ENCODE data around the gene RBM14. TPM values are rescaled to one million over a fixed set of nuclear protein-coding genes. Genes with fewer than 3 reads are reported as not detected.

The RBM14 gene, protein sequence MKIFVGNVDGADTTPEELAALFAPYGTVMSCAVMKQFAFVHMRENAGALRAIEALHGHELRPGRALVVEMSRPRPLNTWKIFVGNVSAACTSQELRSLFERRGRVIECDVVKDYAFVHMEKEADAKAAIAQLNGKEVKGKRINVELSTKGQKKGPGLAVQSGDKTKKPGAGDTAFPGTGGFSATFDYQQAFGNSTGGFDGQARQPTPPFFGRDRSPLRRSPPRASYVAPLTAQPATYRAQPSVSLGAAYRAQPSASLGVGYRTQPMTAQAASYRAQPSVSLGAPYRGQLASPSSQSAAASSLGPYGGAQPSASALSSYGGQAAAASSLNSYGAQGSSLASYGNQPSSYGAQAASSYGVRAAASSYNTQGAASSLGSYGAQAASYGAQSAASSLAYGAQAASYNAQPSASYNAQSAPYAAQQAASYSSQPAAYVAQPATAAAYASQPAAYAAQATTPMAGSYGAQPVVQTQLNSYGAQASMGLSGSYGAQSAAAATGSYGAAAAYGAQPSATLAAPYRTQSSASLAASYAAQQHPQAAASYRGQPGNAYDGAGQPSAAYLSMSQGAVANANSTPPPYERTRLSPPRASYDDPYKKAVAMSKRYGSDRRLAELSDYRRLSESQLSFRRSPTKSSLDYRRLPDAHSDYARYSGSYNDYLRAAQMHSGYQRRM
- total RNA-seq: 10 to 100 TPM; 25.5 to 41.3 TPM

DNA sequence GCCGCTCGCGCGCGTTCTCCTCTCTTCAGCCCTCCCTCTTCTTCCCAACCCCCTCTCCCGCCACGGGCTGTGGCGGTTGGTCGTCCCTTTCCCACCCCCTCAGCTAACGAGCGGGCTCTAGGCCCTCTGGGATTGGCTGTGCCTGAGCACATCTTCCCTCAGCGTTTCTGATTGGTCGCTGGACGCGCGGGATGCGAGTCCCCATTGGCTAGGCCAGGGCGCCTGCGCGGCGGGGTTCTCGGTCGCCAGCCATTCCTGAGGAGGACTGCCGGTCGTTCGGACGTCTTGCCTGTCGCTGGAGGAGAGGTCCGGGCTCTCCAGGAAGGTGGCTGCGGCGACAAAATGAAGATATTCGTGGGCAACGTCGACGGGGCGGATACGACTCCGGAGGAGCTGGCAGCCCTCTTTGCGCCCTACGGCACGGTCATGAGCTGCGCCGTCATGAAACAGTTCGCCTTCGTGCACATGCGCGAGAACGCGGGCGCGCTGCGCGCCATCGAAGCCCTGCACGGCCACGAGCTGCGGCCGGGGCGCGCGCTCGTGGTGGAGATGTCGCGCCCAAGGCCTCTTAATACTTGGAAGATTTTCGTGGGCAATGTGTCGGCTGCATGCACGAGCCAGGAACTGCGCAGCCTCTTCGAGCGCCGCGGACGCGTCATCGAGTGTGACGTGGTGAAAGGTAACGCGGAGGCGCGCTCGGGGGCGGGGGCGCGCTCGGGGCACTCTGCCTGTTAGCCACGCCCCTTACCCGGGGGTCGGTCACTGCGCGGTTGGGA lies at the start of gene RBM14:
RBM14 (plus strand) TSS at position 252 of the 776 bp plus-strand sequence; CDS start at position 343, 91 bp downstream.

DNA sequence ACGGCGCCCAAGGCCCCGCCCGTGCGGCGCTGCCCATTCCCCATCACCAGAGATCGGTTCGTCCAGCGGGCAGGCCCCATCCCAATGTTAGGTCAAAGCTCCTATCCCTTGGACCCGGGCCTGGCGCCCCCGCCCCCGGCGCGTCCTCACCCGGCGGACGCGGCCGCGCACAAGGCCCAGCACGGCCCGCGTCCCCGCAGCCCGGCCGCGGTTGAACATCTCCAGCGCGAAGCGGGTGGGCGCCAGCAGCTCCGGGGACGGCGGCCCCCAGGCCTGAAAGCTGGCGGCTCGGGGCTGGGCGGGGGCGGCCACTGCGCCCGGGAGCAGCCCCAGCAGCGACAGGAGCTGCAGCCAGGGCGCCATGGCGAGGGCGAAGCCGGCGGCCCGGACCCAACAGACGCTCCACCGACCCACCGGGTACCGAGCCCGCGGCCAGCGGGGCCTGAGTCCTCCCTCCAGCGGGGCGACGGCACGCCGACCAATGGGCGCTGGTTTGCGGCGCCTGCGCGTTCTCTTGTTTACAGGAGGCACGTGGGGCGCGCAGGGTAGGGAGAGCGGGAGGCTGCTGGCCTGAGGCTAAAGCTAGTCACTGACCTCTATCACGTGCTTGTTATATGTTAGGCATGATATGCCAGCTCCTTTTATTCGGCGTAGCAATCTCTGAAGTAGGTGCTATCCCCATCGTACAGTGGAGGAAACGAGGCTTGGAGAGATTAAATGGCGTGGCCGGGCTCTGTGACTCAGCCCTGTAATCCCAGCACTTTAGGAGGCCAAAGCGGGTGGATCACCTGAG lies 48.1 kb upstream of the RBM14 start, which contains the start of gene CTSF:
CTSF (minus strand) TSS at position 483 of the 793 bp plus-strand sequence; CDS start at position 363, 120 bp downstream.

DNA sequence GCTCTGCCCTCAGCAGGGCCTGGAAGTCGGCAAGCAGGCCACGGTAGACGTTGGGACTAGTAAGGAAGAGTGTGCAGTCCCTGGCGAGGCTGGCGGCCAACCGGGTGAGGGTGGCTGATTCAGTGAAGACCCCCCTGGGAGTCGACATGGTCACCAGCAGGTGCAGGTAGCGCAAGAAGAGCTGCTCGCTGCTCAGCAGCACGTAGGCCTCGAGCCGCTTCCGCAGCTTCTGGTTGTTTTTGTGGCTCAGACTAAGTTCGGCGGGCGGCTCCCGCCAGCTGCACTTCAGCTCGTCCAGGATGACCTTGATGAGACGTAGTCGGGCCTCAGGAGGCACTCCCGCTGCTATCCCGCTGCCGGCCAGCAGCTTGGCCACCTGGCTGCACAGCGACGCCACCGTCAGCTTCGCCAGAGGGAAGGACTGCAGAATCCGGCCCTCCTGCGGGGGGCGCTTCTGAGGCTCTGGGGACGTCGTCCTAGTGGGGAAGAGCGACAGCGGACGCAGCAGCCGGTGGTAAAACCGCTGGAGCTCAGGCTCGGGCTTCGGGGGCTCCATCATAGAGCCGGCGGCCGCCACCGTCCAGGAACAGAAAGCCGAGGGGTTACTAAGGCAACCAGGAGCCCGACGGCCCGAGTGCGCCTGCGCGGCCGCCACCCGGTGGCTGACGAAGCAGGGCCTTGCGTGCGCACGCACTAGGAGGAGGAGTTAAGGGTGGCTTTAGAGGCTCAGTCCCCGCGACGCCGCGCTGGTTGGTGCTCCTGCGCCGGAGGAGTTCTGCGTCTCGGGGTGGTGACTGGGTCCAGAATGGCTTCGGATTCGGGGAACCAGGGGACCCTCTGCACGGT lies 23.8 kb upstream of the RBM14 start, which contains the start of the genes CCDC87 and CCS:
CCDC87 (minus strand) TSS at position 607 of the 846 bp plus-strand sequence; CDS start at position 559, 48 bp downstream.
CCS (plus strand) TSS at position 729 of the 846 bp plus-strand sequence; CDS start at position 806, 77 bp downstream.

DNA sequence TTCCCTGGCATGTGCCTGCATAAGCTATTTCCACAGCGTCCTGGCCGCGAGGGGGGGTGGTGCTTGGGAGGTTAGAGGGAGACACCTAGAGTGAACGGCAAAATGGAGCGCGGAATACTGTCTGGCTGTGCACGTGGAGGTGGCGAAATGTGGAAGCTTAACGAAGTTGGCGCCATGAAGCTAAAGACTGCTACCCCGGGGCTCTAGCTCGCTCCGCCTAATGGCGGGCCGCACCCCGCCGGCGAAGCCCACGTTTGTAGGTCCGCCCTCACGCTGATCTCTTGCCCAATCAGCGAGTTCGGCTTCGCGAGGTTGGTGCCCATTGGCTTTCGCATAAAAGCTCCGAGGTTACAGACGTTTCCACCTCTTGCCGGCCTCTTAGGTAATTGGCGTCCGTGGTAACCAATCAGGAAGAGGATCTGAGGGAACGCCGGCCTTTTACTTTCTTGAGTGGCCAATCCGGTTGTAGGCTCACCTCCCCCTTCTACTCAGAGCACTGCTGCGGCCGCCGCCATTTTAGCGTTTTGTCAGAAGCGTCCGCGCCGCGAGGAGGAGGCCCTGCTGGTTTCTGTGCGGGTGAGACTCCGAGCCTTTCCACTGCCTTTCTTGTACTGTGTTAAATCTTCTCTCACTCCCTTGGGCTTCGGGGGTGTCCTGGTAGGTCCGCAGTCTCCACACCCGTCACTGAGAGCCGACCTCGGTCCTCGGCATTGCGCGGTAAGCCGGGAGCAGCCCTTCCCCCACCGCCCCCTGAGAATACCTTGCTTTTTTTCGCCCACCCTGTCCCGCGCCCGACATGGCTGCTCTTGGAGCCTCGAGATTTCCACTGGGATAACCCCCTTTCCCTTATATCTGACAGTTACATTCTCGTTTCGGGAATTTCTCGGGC lies 22.0 kb downstream of the RBM14 start, which contains the start of gene RBM4:
RBM4 (plus strand) TSS at position 527 of the 889 bp plus-strand sequence. CDS start 1,009 bp downstream, outside the sequence.

Small RNA genes lying within 50 kb of the gene (small RNA-seq; reads per million reads assigned to genes)
- gene RNU4-39P: 0 reads per million in 2 donors

Other genes starting within 250 kb of the RBM14 start
- under 1 TPM; 0.34 to 0.67 TPM for gene SLC29A2, start 244.9 kb upstream of the RBM14 start, total RNA-seq
- not detected for gene NPAS4, start 195.6 kb upstream of the RBM14 start, total RNA-seq
- gene MRPL11, start 177.8 kb upstream of the RBM14 start, total RNA-seq: 10 to 100 TPM; 22.0 to 45.6 TPM
- gene PELI3, start 149.7 kb upstream of the RBM14 start, total RNA-seq: 10 to 100 TPM; 12.0 to 17.2 TPM
- 10 to 100 TPM; 73.6 to 75.0 TPM for gene DPP3, start 136.2 kb upstream of the RBM14 start, total RNA-seq
- 10 to 100 TPM; 21.3 to 33.0 TPM for gene BBS1, start 106.0 kb upstream of the RBM14 start, total RNA-seq
- 10 to 100 TPM; 10.7 to 13.8 TPM for gene ZDHHC24, start 70.6 kb upstream of the RBM14 start, total RNA-seq
- not detected for gene ACTN3, start 69.7 kb upstream of the RBM14 start, total RNA-seq
- 10 to 100 TPM; 28.3 to 46.1 TPM for gene CTSF, start 48.0 kb upstream of the RBM14 start, total RNA-seq
- under 1 TPM; 0.33 to 0.69 TPM for gene CCDC87, start 23.6 kb upstream of the RBM14 start, total RNA-seq
- 10 to 100 TPM; 25.5 to 40.0 TPM for gene CCS, start 23.4 kb upstream of the RBM14 start, total RNA-seq
- 100 to 1,000 TPM in 1 of 2 donors, 10 to 100 TPM in 1; 70.9 to 120 TPM for gene RBM4, start 22.1 kb downstream of the RBM14 start, total RNA-seq
- gene RBM4B, start 61.3 kb downstream of the RBM14 start, total RNA-seq: 10 to 100 TPM; 17.2 to 23.3 TPM
- 1 to 10 TPM; 6.5 to 9.0 TPM for gene SPTBN2, start 112.6 kb downstream of the RBM14 start, total RNA-seq
- 10 to 100 TPM; 12.7 to 18.3 TPM for gene RCE1, start 226.8 kb downstream of the RBM14 start, total RNA-seq
- gene LRFN4, start 240.4 kb downstream of the RBM14 start, total RNA-seq: 10 to 100 TPM; 17.2 to 19.3 TPM

Measured in melanocyte of skin (primary cell).